Activated CD8-positive, alpha-beta memory T cell treated with anti-CD3 and anti-CD28 coated beads, Interleukin-2, amount 50 U/mL, for 4 hours (primary cell): ENCODE results near the gene LPP.
"Not testable (repeated sequence)": the region's sequence is repeated elsewhere in the genome, so short reads cannot be mapped to it uniquely, and the experiment has no call there.

ENCODE experiments used
- DNase-seq: peaks from one replicate; pipeline ENCODE4 v3.0.0-alpha.2; 2020

LPP gene

DNA sequence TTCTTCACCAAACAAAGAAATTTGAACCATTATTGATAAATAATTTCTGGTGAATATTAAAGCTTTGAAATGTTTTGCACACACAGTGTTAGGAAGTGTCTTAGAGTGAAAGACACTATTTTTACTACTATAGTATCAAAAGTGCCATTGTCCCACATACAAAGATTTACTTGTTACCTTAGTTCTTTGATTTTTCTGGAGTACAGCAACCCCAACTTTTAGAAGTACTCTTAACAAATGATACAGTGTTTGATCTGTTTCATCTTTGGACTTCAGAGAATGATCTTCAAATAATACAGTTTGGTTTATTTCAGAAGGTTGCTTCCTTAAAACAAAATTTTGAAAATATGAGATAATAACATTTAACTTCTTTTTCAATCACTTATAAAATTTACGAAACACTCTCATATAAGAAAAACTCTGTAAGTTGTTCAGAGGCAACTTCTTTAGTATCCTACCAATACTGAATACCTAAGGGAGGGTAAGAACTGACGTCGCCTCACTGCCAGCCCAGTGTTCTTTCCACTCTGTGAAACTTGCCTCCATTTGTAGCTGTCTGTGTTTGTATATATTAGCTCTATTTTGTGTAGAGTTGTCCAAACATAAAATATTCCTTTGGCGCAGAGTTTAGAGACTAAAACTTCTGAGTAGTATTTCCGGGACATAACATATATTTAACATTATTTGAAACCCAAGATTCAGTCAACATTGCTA, 464.2 kb downstream of the LPP start:
- no peak for DNase-seq

DNA sequence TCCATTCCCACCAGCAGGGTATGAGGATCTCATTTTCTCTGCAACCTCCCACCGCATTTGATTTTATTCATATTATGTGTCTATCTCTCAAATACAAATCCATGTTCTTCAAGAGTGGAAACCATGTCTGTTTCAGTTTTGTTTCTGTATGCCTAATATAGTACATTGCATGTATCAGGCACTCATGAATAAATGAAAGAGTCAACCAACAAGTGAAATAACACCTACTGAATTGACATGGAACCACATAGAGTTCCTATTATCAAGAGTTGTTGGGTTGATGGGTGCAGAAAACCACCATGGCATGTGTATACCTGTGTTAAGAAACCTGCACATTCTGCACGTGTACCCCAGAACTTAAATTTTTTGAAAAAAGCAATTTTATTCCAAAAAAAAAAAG, 466.8 kb downstream of the LPP start:
- DNase-seq, result no peak

DNA sequence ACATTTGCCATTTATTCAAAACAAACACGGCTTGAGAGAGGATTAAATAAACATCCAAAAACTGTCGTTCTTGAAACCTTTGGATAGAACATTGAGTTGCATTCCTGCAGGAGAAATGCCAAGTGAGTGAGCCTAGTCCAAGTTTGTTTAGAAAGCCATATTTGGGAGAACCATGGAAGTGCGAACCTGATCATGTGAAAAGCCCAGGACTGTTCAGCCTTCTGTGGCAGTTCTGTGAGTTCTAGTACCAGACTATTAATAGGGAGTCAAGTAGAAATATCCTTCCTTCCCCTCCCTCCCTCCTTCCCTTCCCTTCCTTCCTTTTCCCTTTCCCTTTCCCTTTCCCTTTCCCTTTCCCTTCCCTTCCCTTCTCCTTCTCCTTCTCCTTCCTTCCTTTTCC, 470.4 kb downstream of the LPP start:
- no peak for DNase-seq

DNA sequence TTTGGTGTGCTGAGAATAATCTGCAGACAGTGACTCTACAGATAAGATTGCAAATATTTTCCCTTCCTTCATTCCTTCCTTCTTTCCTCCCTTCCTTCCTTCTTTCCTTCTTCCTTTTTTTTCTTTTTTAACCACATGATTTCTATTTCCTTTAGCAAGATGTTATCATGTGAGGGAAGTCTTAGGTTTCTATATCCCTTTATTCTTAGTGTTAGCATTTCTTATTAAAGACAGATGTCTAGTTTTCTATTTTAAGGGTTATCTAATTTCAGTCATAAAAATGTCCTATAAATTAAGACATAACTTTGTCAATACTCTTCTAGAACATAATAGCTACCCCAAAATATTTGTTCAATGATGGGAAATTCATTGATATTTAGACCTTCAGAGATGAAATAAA, 470.9 kb downstream of the LPP start:
- no peak for DNase-seq

DNA sequence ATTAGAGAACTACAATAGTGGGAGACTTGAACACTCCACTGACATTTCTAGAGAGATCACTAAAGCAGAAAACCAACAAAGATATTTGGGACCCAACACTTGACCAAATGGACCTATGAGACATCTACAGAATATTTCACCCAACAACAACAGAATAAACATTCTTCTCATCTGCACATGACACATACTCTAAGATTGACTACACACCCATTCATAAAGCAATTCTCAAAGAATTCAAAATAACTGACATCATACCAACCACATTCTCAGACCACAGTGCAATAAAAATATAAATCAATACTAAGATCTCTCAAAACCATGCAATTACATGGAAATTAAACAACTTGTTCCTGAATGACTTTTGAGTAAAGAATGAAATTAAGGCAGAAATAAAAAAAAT, 473.7 kb downstream of the LPP start:
- DNase-seq, result no peak

DNA sequence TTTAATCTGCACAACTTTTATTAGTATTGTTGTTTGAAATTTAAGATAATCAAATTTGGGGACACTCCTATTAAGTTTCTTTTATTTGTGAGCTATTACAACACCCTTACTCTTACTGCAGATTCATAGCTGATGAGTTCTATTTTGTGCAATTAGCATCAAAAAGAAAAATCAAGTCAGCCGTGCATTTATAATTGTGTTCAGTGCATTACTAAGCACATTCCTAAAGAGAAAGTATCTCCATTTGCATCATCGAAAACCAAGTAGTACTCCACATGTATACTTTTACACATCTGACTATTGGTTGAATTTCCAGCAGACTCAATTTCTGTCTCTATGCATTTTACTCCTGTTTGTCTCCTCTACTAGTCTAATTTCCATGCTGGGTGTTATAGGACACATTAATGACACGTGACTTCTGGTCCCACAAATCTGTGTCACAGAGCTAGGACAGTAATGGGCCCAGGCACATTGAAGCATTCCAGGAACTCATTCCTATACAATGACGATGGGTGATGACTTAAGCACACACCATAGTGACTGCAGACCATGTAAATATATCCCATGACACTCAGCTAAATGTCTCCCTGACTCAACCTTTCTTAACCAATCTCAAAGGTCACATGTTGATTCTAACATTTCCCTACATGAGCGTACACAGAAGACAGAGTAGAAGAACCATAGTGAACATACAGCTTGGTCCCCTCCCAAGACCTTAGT, 477.5 kb downstream of the LPP start:
- no peak for DNase-seq

DNA sequence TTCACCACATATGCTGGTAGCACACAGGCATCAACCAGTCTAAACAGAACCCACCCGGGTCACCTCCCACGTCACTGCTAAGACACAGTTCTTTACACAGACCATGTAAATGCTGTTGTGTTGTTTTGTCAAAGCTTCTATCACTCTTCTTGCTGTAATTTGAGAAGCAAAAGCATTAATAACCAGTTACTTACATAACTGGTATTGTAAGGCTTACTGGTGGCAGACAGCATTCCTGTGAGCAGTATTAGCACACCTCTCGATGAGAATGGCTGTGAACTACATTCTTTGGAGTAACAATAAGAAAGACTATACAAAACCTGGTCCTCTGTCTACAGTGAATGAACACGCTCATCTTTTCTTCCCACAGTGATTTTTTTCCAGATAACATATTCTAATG, 479.2 kb downstream of the LPP start:
- no peak for DNase-seq

DNA sequence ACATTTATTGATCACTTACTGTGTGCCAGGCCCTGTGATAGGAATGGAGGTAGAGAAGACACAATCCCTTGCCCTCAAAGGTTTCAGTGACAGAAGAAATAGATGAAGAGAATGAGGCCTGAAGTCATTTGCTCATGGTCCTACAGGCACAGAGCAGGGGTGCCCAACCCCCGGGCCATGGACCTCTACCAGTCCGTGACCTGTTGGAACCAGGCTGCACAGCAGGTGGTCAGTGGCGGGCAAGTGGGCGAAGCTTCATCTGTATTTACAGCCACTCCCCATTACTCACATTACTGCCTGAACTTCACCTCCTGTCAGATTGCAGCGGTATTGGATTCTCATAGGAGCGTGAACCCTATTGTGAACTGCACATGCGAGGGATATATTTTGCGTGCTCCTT, 480.3 kb downstream of the LPP start:
- no peak for DNase-seq

DNA sequence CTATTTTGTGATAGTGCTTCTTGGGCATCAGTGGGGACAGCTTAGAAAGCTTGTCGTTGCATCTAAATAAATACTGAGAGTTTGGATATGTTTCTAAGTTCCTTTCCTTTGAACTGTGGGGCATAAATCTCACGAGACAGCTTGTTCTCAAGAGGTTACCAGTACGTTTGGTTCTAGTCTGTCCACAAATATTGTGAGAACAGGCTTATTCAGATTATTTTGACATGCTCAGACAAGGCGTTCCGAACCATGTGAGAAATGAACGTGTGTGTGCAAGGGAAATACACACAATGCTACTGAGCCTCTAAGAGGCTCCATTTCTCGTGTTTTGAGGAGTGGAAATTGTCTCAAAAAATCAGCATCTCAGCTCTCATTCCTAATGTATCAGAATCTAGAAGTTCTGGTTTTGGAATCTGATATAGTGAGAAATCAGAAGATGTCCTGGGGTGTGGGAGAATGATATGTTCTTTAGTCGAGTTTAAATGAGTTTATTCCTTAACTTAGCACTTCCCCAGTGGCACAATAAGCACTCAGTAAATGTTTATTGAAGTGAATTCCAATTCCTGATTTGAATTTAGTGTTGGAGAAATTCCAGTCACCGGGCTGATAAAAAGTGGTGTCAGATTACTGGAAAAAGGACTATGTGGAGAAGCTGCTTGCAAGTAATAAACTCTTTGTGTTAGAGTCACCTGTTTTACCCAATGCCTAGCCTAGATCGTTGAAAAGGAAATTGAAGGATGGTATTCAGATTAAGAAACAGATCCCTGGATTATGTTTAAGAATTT, 481.5 kb downstream of the LPP start:
- no peak for DNase-seq

DNA sequence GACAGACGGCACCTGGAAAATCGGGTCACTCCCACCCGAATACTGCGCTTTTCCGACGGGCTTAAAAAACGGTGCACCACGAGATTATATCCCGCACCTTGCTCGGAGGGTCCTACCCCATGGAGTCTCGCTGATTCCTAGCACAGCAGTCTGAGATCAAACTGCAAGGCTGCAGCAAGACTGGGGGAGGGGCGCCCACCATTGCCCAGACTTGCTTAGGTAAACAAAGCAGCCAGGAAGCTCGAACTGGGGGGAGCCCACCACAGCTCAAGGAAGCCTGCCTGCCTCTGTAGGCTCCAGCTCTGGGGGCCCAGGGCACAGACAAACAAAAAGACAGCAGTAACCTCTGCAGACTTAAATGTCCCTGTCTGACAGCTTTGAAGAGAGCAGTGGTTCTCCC, 482.3 kb downstream of the LPP start:
- DNase-seq, result not testable (repeated sequence)

DNA sequence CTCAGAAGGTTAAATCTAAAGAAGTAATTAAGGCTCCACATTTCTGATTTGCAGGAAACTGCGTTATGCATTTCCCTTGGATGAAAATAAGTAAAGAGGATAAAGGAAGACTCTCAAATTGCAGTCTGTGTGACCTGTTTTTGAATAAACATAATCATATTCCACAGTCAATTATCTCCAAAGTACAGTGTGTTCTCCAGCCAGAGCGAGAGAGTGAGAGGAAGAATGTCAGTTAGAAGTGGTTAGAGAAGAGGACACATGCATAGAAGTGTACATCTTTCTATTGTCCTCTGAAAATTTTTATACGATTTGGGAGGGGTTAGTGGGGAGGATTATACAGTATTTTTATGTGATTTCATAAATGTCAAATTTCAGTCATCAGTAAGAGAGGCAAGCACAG, 487.1 kb downstream of the LPP start:
- DNase-seq, result no peak

DNA sequence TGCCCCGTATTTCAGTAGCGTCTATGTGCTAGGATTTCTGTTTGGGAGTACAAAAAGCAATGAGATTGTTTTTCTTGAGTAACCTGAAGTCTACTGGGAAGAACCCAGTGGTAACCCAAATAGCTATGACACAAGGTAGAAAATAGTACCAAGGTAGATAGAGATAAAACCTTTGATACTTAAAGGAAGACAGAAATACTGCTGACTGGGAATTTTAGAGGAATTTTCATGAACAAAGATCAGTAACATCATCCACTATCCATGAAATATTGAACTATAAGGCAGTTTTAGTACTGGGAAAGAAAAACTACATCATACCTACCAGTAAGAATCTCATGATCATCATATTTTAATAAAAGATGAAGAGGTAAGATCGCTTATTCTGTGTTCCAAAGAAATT, 489.8 kb downstream of the LPP start:
- no peak for DNase-seq

DNA sequence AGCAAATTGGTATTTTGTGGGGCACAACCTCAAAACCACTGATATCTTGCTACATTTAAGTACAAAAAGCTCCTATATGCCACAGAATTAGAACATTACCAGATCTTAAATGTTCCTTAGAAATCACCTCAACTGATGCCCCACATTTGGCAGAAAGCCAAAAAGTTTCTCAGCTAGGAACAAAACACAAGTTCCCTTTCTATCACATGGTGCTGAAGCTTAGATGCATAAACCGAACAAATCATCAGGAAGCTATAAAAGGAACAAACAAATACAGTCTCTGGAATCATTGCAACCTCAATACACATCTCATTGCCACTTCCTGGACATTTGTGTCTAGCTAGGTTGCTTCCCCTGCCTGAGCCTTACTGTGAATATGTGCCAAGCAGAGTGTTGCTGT, 492.6 kb downstream of the LPP start:
- DNase-seq, result no peak

DNA sequence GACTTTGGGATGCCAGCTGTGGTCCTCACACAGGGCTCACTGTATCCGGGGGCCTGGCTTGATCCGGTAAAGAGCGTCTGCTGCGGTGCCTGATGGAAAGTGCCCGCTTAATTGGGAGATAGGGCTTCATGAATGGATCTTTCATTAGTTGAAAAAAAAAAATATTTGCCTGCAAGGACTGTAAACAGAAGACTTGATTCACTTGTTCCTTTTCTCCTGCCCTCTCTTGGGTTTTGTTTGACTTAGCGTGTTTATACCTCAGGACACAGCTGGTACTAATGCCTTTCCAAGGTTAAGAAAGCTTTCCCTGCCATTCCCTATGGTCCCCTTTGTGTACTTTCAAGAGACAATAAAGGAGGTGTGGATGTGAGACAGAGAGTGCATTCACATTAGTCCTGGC, 493.3 kb downstream of the LPP start:
- DNase-seq, result no peak

DNA sequence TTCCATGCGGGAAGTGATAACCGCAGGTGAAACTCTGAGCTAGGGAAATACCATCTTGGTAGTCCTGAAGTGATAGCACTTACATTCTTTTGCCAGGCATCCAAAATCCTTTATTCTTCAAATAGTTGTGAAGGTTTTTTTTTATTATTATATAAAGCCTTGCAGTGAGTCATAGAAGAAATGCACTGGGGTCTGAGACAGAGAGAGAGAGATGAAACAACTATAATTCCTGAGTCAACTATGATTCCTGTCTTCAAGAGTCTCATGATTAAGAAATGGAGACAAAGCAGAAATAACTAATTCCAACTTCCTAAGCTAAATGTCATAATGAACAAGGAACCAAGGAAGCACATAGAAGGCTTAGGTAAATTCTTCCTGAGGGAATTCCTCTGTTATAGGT, 495.6 kb downstream of the LPP start:
- no peak for DNase-seq

DNA sequence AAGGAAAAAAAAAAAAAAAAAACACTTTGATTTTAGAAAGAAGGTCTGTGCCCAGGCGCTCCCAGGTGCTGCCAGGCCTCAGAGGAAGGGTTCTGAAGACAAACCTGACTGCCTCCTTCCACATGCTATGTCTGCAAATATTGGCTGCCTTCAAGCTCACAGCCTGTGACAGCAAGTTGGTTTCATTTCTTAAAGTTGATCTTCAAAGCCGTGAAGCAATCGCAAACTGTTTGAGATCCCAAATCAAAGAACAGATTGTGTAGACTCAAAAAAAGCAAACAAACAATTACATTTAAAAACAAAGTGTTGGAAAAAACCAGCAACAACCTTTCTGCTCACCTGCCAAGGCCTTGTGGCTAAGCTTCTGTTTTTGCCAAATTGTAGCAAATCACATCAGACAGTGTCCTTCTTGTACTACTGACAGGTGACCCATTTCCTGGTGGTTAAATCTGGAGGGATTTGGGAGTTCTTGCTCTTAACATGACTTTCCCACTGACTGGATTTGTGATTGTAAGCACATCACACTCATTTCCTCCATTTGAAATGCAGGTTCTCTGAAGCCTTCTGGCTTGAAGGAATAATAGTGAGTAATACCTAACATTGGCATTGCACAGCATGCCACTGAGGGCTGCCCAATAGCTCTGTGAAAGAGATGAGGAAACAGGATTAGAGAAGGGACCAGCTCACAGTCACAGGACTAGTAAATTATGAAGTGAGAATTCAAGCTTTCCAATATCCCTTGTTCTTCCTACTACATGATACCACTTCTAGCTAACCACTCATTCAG, 502.4 kb downstream of the LPP start:
- no peak for DNase-seq

DNA sequence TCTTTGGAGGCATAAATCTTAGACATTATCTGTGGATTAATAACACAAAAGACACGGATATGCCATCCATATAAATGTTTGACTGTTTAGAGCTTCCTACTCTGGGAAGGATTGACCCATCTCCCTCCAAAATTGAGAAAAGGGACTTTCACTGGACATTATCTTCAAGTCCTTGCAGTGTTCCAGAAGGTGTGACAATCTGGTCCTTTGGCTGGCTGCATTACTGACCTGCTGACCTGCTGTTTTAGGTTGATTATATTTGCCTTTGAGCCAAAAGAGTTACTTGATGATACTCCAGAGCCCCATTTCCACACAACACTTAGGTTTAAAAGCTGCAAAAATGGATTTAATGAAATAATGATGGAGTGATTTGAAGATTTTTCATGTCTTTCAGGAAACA, 504.6 kb downstream of the LPP start:
- no peak for DNase-seq

DNA sequence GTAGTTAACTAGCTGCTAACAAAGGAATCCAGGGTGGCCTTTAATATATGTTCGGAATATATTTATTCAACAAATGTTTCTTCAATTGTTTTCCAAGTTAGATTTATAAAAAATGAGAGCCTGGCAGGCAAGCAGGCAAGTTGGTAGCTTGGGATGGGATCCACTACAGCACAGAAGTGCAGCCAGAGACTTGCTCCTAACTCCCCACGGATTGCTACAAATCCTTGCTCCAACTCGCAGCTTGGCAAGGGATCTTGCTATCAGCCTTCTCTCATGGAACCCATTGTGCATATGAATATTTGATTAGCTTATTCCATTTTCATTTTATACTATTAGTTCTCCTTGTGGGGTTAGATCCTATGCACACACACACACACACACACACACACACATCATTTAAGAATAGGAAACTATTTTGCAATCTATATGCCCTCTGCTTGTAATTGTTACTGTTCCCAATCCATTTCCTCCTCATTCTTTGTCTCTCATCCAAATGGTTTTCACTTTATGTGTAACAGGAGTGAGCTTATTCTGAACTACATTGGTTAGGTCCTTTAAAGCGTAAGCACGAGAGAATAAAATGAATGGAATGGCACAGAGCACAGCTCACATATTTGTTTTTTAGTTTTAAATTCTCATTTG, 505.6 kb downstream of the LPP start:
- DNase-seq, result no peak

DNA sequence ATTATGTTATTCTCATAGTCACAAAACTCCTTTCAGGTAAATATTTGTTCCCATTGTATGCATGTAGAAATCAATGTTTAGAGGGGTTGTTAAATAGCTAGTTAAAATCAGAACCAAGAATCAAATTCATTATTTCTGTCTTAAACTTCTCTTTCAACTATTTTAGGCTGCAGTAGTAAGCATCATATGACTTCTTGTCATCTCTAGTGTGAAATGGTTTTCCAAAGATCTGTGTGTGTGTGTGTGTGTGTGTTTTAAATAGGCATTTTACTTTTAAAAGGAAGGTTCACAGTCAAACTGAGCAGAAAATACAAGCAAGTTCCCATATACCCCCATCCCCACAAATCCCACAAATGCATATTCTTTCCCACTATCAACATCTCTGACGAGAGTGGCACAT, 506.5 kb downstream of the LPP start:
- no peak for DNase-seq

DNA sequence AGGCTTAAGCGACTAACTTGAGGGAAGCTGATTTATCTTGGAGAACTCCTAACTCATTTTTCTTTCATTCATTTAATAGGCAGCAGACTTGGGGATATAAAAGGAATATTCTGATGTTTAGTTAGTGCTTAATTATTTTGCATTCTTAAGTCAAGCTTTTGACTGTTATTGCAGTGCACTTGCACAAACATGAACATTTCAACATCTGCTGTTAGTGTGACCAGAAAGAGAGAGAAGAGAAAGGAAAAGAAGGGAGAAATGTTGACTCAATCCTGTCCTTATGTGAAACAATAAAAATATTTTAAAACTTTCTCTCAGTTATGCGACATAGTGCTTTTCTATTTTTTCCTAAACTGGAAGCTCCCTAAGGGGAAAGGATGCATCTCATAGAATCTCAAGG, 507.8 kb downstream of the LPP start:
- DNase-seq, result no peak

DNA sequence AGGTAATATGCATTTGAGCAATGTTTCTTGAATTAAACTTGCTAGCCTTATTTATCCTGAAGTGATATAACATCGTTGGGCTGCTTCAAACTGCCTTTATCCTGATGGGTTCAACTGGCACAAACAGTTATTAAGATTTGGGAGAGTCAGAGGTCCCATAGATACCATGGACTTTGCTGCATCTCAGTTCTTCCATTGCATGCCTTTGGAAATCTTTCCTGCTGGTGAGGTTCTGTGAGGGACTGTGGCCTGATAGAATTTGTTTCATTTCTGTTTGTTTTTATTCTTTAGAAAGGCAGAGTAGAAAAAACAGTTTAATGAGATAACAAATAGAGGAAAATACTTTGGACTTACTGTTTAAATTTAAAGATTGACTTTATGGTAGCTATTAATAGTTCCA, 508.3 kb downstream of the LPP start:
- no peak for DNase-seq

DNA sequence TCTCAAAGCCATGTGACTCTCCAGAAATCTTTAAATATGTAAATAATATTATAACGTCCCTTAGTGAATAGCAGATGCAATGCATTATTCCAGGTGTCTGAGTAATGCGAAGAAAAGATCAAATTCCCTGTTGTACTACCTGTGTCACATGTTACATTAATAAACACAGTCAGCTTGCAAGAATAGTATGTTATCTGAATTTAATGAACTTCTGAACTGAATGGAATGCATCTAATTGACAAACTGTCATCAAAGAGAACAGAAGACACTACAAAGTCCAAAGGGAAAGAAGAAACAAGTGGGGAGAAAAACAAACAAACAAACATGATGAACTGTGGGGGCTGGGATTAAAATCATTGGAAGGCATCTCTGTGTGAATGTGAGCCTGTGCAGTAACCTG, 508.8 kb downstream of the LPP start:
- DNase-seq, result no peak

DNA sequence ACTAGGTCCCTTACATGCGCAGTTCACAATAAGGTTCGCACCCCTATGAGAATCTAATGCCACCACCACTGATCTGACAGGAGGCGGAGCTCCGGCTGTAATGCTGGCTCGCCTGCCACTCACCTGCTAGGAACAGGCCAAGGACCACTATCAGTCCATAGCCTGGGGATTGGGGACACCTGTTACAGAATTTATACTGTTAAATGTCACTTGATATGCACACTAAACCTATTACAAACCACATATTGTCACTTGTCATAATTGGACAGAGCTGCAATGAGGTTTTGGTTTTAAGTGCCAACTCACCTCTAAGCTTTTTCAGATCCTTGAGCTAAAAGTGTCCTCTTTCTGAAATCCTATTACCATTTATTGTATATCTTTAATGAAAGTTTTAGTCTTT, 509.9 kb downstream of the LPP start:
- DNase-seq, result no peak
